ENCODE results near the gene ARPIN.

The ARPIN gene

GRCh38 chr15:89936051-89936785 lies 23.5 kb upstream of the ARPIN start:
- Histone ChIP-seq H3K27me3 (replicated peaks) (no peaks in the 10 kb centered on the region), H3K36me3 (replicated peaks) (no peaks in the 10 kb centered on the region), H3K4me3 (ENCODE audit: low read depth, low read length) (no peak overlapping the region), H3K27ac (no peak overlapping the region)
- in situ Hi-C loops (cut with HindIII; ENCODE audit: low pct_ligation_motif_present, low sequenced_read_pairs), result no loop called here
- TF ChIP-seq, protein P1, sequence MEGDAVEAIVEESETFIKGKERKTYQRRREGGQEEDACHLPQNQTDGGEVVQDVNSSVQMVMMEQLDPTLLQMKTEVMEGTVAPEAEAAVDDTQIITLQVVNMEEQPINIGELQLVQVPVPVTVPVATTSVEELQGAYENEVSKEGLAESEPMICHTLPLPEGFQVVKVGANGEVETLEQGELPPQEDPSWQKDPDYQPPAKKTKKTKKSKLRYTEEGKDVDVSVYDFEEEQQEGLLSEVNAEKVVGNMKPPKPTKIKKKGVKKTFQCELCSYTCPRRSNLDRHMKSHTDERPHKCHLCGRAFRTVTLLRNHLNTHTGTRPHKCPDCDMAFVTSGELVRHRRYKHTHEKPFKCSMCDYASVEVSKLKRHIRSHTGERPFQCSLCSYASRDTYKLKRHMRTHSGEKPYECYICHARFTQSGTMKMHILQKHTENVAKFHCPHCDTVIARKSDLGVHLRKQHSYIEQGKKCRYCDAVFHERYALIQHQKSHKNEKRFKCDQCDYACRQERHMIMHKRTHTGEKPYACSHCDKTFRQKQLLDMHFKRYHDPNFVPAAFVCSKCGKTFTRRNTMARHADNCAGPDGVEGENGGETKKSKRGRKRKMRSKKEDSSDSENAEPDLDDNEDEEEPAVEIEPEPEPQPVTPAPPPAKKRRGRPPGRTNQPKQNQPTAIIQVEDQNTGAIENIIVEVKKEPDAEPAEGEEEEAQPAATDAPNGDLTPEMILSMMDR (IDR thresholded peaks at IDR 0.05; ENCODE audit: low read depth, low read length, missing control alignments), result no peak
- DNase-seq, result no peak

DNA sequence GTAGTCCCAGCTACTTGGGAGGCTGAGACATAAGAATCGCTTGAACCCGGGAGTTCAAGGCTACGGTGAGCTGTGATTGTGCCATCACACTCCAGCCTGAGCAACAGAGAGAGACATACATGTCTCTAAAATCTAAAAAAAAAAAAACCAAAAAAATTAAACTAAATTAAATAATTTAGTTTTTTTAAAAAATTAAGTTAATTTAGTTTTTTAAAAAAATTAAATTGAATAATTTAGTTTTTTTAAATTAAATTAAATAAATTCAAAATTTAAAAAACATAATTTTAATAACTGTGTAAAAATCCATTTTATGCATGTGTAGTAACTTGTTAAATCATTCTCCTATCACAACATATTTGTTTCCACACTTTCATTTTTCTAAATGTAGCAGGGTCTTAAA lies 20.1 kb upstream of the ARPIN start:
- in situ Hi-C loops (cut with HindIII; ENCODE audit: low pct_ligation_motif_present, low sequenced_read_pairs), result no loop called here
- H3K4me3 ChIP-seq (ENCODE audit: low read depth, low read length), result no peak overlapping the region
- no peak overlapping the region for H3K27ac ChIP-seq
- no peaks in the 10 kb centered on the region for H3K27me3 ChIP-seq (replicated peaks)
- TF ChIP-seq, protein P1 (IDR thresholded peaks at IDR 0.05; ENCODE audit: low read depth, low read length, missing control alignments), result no peak
- no peaks in the 10 kb centered on the region for H3K36me3 ChIP-seq (replicated peaks)
- no peak for DNase-seq

DNA sequence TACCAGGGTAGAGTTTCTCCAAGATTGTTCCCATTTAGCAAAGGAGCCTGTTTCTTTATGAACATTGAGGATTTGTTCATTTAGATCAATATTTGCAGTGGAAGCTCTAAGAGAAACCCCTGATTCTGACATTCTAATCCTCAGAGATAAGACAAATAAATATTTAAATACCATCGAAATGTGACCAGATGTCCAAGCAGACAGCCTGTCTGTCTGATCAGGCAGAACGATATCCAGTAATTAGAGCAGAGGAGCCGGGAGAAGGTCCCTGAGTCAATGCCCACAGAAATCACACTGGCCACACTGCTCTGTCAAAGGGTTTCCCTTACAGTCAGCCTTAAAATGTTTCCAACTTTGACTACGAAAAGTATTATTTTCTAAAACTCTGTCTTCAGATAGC lies 15.7 kb upstream of the ARPIN start:
- Histone ChIP-seq H3K27me3 (replicated peaks) (no peaks in the 10 kb centered on the region), H3K36me3 (replicated peaks) (no peaks in the 10 kb centered on the region), H3K27ac (no peak overlapping the region), H3K4me3 (ENCODE audit: low read depth, low read length) (no peak overlapping the region)
- in situ Hi-C loops (cut with HindIII; ENCODE audit: low pct_ligation_motif_present, low sequenced_read_pairs), result no loop called here
- TF ChIP-seq, protein P1 (IDR thresholded peaks at IDR 0.05; ENCODE audit: low read depth, low read length, missing control alignments), result no peak
- no peak for DNase-seq

- Histone ChIP-seq H3K27me3 (replicated peaks) (no peaks in the 10 kb centered on the region), H3K36me3 (replicated peaks) (no peaks in the 10 kb centered on the region), H3K4me3 (ENCODE audit: low read depth, low read length) (no peak overlapping the region), H3K27ac (no peak overlapping the region)
- TF ChIP-seq, protein P1 (IDR thresholded peaks at IDR 0.05; ENCODE audit: low read depth, low read length, missing control alignments), result no peak
- no peak for DNase-seq
- in situ Hi-C loops (cut with HindIII; ENCODE audit: low pct_ligation_motif_present, low sequenced_read_pairs), result no loop called here
Measured at GRCh38 chr15:89926158-89926557, 13.4 kb upstream of the ARPIN start.

GRCh38 chr15:89917442-89918101 lies 4.8 kb upstream of the ARPIN start:
- H3K27ac ChIP-seq, result no peak overlapping the region
- H3K27me3 ChIP-seq (replicated peaks), result no peaks in the 10 kb centered on the region
- no peak overlapping the region for H3K4me3 ChIP-seq (ENCODE audit: low read depth, low read length)
- TF ChIP-seq, protein P1 (IDR thresholded peaks at IDR 0.05; ENCODE audit: low read depth, low read length, missing control alignments), result no peak
- H3K36me3 ChIP-seq (replicated peaks), result no peaks in the 10 kb centered on the region
- no peak for DNase-seq
- in situ Hi-C loops (cut with HindIII; ENCODE audit: low pct_ligation_motif_present, low sequenced_read_pairs), result no loop called here
